H1 (cell line): ENCODE data around the gene OXSM. TPM values are rescaled to one million over a fixed set of nuclear protein-coding genes. Genes with fewer than 3 reads are reported as not detected.

Experiments used
- CTCF ChIA-PET: fragments of 300-600 bp; sonication (Branson Sonifier 250); formaldehyde crosslinking; loops from one replicate; lab custom pipeline; 2021; ENCODE audit not compliant: partially characterized antibody; lab: Charles Lee
- POLR2A ChIA-PET: fragments of 300-600 bp; sonication (Branson Sonifier 250); formaldehyde crosslinking; loops from one replicate; lab custom pipeline; 2021; ENCODE audit warnings: inconsistent platforms; ENCODE audit not compliant: partially characterized antibody; lab: Charles Lee
- DNase-seq, 2 experiments: peaks; one replicate each; pipeline versions ENCODE4 v3.0.0 to v3.0.0-alpha.2; 2010 to 2022; ENCODE audit warnings: low spot score in 2 of 2, low read depth in 1 of 2, mixed read lengths in 1 of 2
- FAIRE-seq: peaks from 2 replicates; lab custom pipeline; 2011; peaks lifted over from hg19 to GRCh38; lab: Jason Lieb, UNC
- H2AFZ ChIP-seq: 2 replicates; pipeline ENCODE4 v1.8.1; 2012; ENCODE audit warnings: low read length, inconsistent platforms
- H2AK5ac ChIP-seq: 2 replicates; pipeline ENCODE4 v1.6.1; 2013; ENCODE audit warnings: low read depth, low read length
- H2BK120ac ChIP-seq: replicated peaks from 2 replicates; pipeline ENCODE3; 2013; ENCODE audit warnings: low read depth, low read length, inconsistent platforms
- H2BK12ac ChIP-seq: 2 replicates; pipeline ENCODE4 v1.6.1; 2013; ENCODE audit warnings: low read depth, low read length
- H2BK15ac ChIP-seq: 2 replicates; pipeline ENCODE4 v1.6.1; 2013; ENCODE audit warnings: low read length
- H2BK20ac ChIP-seq: 2 replicates; pipeline ENCODE4 v1.6.1; 2013; ENCODE audit warnings: low read length
- H2BK5ac ChIP-seq: 2 replicates; pipeline ENCODE4 v1.6.1; 2013; ENCODE audit warnings: low read depth, low read length
- H3K14ac ChIP-seq: 2 replicates; pipeline ENCODE4 v1.6.1; 2013; ENCODE audit warnings: inconsistent platforms; ENCODE audit not compliant: insufficient read length
- H3K18ac ChIP-seq: 2 replicates; pipeline ENCODE4 v1.6.1; 2013; ENCODE audit warnings: low read length; ENCODE audit errors: extremely low read depth
- H3K23ac ChIP-seq: 2 replicates; pipeline ENCODE4 v1.6.1; 2013; ENCODE audit warnings: inconsistent platforms; ENCODE audit not compliant: insufficient read length
- H3K23me2 ChIP-seq: 2 replicates; pipeline ENCODE4 v1.6.1; 2013; ENCODE audit warnings: low read depth, low read length
- H3K27ac ChIP-seq: 2 replicates; pipeline ENCODE4 v1.6.1; 2011; ENCODE audit warnings: low read depth, low read length, inconsistent platforms
- H3K27me3 ChIP-seq, 4 experiments: replicated peaks in 1 of 4; 1 replicate in 1 of 4; 2 replicates in 3 of 4; pipeline versions ENCODE4 v1.6.1 to v1.8.1; 2011 to 2013; ENCODE audit warnings: low read length in 3 of 4, mild to moderate bottlenecking in 3 of 4, inconsistent platforms in 2 of 4, mixed read lengths in 2 of 4, moderate library complexity in 1 of 4; ENCODE audit not compliant: control insufficient read depth in 3 of 4, insufficient read depth in 3 of 4; ENCODE audit errors: extremely low read depth in 1 of 4
- H3K36me3 ChIP-seq, 4 experiments: 2 replicates each; pipeline versions ENCODE4 v1.6.1 to v1.8.1; 2011 to 2013; ENCODE audit warnings: mild to moderate bottlenecking in 4 of 4, low read length in 3 of 4, moderate library complexity in 2 of 4, control low read depth in 1 of 4, inconsistent platforms in 1 of 4; ENCODE audit not compliant: insufficient read depth in 4 of 4, control insufficient read depth in 2 of 4
- H3K4ac ChIP-seq: replicated peaks from 2 replicates; pipeline ENCODE3; 2013; ENCODE audit warnings: low read length, low read depth, mixed read lengths, inconsistent platforms; ENCODE audit not compliant: insufficient read length
- H3K4me1 ChIP-seq, 4 experiments: replicated peaks in 1 of 4; 1 replicate in 1 of 4; 2 replicates in 3 of 4; pipeline versions ENCODE4 v1.6.1 to v1.8.1; 2011 to 2013; ENCODE audit warnings: low read length in 3 of 4, inconsistent platforms in 2 of 4, mixed read lengths in 1 of 4; ENCODE audit not compliant: insufficient read depth in 4 of 4, control insufficient read depth in 3 of 4
- H3K4me2 ChIP-seq, 2 experiments: 2 replicates each; pipeline versions ENCODE4 v1.6.1 to v1.8.1; 2011 to 2013; ENCODE audit warnings: low read depth in 2 of 2, low read length in 2 of 2, control low read depth in 1 of 2, inconsistent platforms in 1 of 2, mild to moderate bottlenecking in 1 of 2; ENCODE audit not compliant: insufficient read depth in 1 of 2
- H3K4me3 ChIP-seq, 4 experiments: fragments of 200-600, 300-600 bp in 1 of 4; sonication (generic), shearing (Covaris generic), sonication (Bioruptor Twin) in 1 of 4; 2 replicates each; pipeline versions ENCODE4 v1.5.1 to v1.8.1; 2011 to 2016; ENCODE audit warnings: low read length in 4 of 4, low read depth in 3 of 4, control low read depth in 2 of 4, inconsistent platforms in 2 of 4, mild to moderate bottlenecking in 2 of 4, mixed read lengths in 1 of 4, moderate library complexity in 1 of 4; ENCODE audit not compliant: insufficient read depth in 2 of 4; ENCODE audit errors: extremely low read depth in 1 of 4
- H3K56ac ChIP-seq: replicated peaks from 2 replicates; pipeline ENCODE3; 2013; ENCODE audit warnings: low read depth, mild to moderate bottlenecking, mixed read lengths, low read length, inconsistent platforms; ENCODE audit not compliant: insufficient read length
- H3K79me1 ChIP-seq: 2 replicates; pipeline ENCODE4 v1.6.1; 2013; ENCODE audit warnings: low read depth, low read length, control low read depth
- H3K79me2 ChIP-seq, 2 experiments: 2 replicates each; pipeline versions ENCODE4 v1.6.1 to v1.8.1; 2012 to 2013; ENCODE audit warnings: low read length in 2 of 2, mild to moderate bottlenecking in 2 of 2, inconsistent platforms in 1 of 2; ENCODE audit not compliant: insufficient read depth in 2 of 2, control insufficient read depth in 1 of 2
- H3K9ac ChIP-seq, 4 experiments: replicated peaks in 1 of 4; 1 replicate in 1 of 4; 2 replicates in 3 of 4; pipeline versions ENCODE4 v1.6.1 to v1.8.1; 2011 to 2013; ENCODE audit warnings: low read depth in 3 of 4, low read length in 3 of 4, control low read depth in 2 of 4, mild to moderate bottlenecking in 2 of 4, moderate library complexity in 2 of 4, inconsistent platforms in 1 of 4; ENCODE audit errors: extremely low read depth in 1 of 4
- H3K9me3 ChIP-seq, 2 experiments: 2 replicates each; pipeline versions ENCODE4 v1.6.1 to v1.8.1; 2012 to 2013; ENCODE audit warnings: mild to moderate bottlenecking in 2 of 2, moderate library complexity in 2 of 2, control low read depth in 1 of 2, inconsistent platforms in 1 of 2, low read depth in 1 of 2, low read length in 1 of 2, mixed read lengths in 1 of 2; ENCODE audit not compliant: insufficient read depth in 2 of 2
- H4K20me1 ChIP-seq, 2 experiments: replicated peaks in 1 of 2; 2 replicates each; pipeline versions ENCODE3 to v1.8.1; 2011 to 2013; ENCODE audit warnings: inconsistent platforms in 2 of 2, low read length in 2 of 2, mild to moderate bottlenecking in 1 of 2; ENCODE audit not compliant: insufficient read depth in 2 of 2, control insufficient read depth in 1 of 2
- H4K5ac ChIP-seq: 2 replicates; pipeline ENCODE4 v1.6.1; 2013; ENCODE audit warnings: low read length, low read depth, mixed read lengths, inconsistent platforms; ENCODE audit not compliant: insufficient read length
- H4K8ac ChIP-seq: 2 replicates; pipeline ENCODE4 v1.8.0; 2013; ENCODE audit warnings: mild to moderate bottlenecking, moderate library complexity, low read length, inconsistent platforms; ENCODE audit not compliant: insufficient read depth; ENCODE audit errors: extremely low read depth
- H4K91ac ChIP-seq: replicated peaks from 2 replicates; pipeline ENCODE3; 2013; ENCODE audit warnings: low read length, mixed read lengths, inconsistent platforms; ENCODE audit not compliant: insufficient read length
- POU5F1 ChIP-seq: IDR thresholded peaks from 2 replicates; pipeline ENCODE4 v1.6.1; 2011; ENCODE audit warnings: low read depth, mild to moderate bottlenecking, low read length, moderate library complexity
- YY1 ChIP-seq: IDR thresholded peaks from 2 replicates; pipeline ENCODE4 v1.6.1; 2011; ENCODE audit warnings: low read depth, mild to moderate bottlenecking, low read length
- WGBS, 2 experiments: shearing (Covaris generic) in 1 of 2; methylation state at CpG; one replicate each; pipeline versions ENCODE4 v1.1.6 to v1.1.7; 2013 to 2015; ENCODE audit warnings: low lambda C conversion rate in 2 of 2, mixed read lengths in 2 of 2, inconsistent platforms in 1 of 2, low coverage in 1 of 2, missing lambda C conversion rate in 1 of 2; ENCODE audit not compliant: insufficient replicate concordance in 2 of 2, insufficient coverage in 1 of 2, insufficient read length in 1 of 2; ENCODE audit errors: extremely low coverage in 1 of 2, missing lambda C conversion rate in 1 of 2; 5-methylcytosine and 5-hydroxymethylcytosine counted together
- polyA plus RNA-seq, 7 experiments: library from polyadenylated mRNA; depleted of rRNA in 3 of 7; stranded (reverse) in 5 of 7; unstranded in 2 of 7; fragments of >200 nt in 5 of 7; fragments of 200-250 nt in 2 of 7; gene quantifications; 1 replicate in 5 of 7; 2 replicates in 1 of 7; 4 replicates in 1 of 7; pipeline versions ENCODE4 v1.2.1 to v1.2.3, GENCODE V29; 2011 to 2013; ENCODE audit warnings: missing spikeins in 2 of 7, mixed read lengths in 2 of 7
- total RNA-seq: library from RNA; stranded (reverse); fragmentation: NEBNext Ultra II Directional; extraction: Animal tissue kit (Norgen Biotek cat#: 25700); gene quantifications from 2 replicates; pipeline ENCODE4 v1.2.1, GENCODE V29; 2021

OXSM gene
- total and polyA plus RNA-seq, 2 of the 8 experiments (the other 6 are each of a cell fraction or from before 2014, with no cell fraction given) = 1.3 to 2.2 TPM

GRCh38 chr3:25803833-25804232 lies 13.9 kb downstream of the OXSM start:
- Histone ChIP-seq H4K20me1 (no peaks in the 10 kb centered on the region), H3K4me1 (no peaks in the 10 kb centered on the region), H2BK15ac (no peak overlapping the region), H2AK5ac (no peak overlapping the region), H3K9me3 (no peaks in the 10 kb centered on the region), H3K4me3 (no peak overlapping the region), H3K27ac (no peak overlapping the region), H3K9ac (no peak overlapping the region), H3K56ac (no peak overlapping the region), H4K5ac (no peak overlapping the region), H3K14ac (no peak overlapping the region), H3K27me3 (no peaks in the 10 kb centered on the region), H2BK5ac (no peak overlapping the region), H3K18ac (no peak overlapping the region), H2BK120ac (no peak overlapping the region), H3K4ac (no peak overlapping the region), H3K4me2 (no peak overlapping the region), H3K79me2 (no peaks in the 10 kb centered on the region), H3K36me3 (no peaks in the 10 kb centered on the region), H2BK12ac (no peak overlapping the region), H3K23ac (no peak overlapping the region), H2BK20ac (no peak overlapping the region), H2AFZ (no peak overlapping the region), H3K23me2 (no peaks in the 10 kb centered on the region), H3K79me1 (no peaks in the 10 kb centered on the region), H4K8ac (no peak overlapping the region), H4K91ac (no peak overlapping the region)
- TF ChIP-seq POU5F1 = no peak
- TF ChIP-seq YY1 = no peak
- 100% methylated on average over 2 of the region's 2 CpGs; no CpG with 5 or more reads in 1 of the 2 experiments for whole genome bisulfite sequencing, 2 experiments
- CTCF ChIA-PET = no interaction called here
- POLR2A ChIA-PET = no interaction called here
- no peak for DNase-seq
- FAIRE-seq = no peak
